Ovary (tissue), 10 donors: ENCODE results near the gene SPAG9. TPM values are rescaled to one million over a fixed set of nuclear protein-coding genes. Genes with fewer than 3 reads are reported as not detected.

ENCODE experiments used
- DNase-seq, 5 donors: peaks; one replicate each; pipeline ENCODE4 v3.0.0-alpha.2; 2019 to 2020
- H3K27ac ChIP-seq, 2 donors: fragments of 200-600 bp; one replicate each; pipeline versions ENCODE4 v1.5.1 to v1.8.0; 2019 to 2022
- H3K27me3 ChIP-seq: fragments of 200-600 bp; one replicate; pipeline ENCODE4 v1.8.0; 2022
- H3K36me3 ChIP-seq: fragments of 200-600 bp; sonication (generic); one replicate; pipeline ENCODE4 v1.5.1; 2019
- H3K4me1 ChIP-seq: one replicate; pipeline ENCODE4 v1.8.1; 2013; ENCODE audit warnings: mild to moderate bottlenecking, moderate library complexity; ENCODE audit not compliant: insufficient read depth
- H3K4me3 ChIP-seq: fragments of 200-600 bp; sonication (generic); one replicate; pipeline ENCODE4 v1.5.1; 2017
- H3K9me3 ChIP-seq, 2 donors: fragments of 200-600 bp in 1 of 2; sonication (generic) in 1 of 2; one replicate each; pipeline versions ENCODE4 v1.5.1 to v1.8.1; 2013 to 2019; ENCODE audit warnings: mild to moderate bottlenecking in 1 of 2, moderate library complexity in 1 of 2
- CTCF ChIP-seq, 3 donors: fragments of 450-650 bp in 2 of 3; fragments of 200-600 bp in 1 of 3; IDR thresholded peaks; one replicate each; pipeline versions ENCODE4 v1.5.1 to v1.8.0; 2016 to 2022; ENCODE audit warnings: antibody characterized with exemption in 3 of 3, mild to moderate bottlenecking in 1 of 3
- EP300 ChIP-seq: sonication (generic); formaldehyde crosslinking; IDR thresholded peaks from one replicate; pipeline ENCODE4 v1.6.1; 2017; ENCODE audit warnings: antibody characterized with exemption
- POLR2A ChIP-seq: fragments of 450-650 bp; IDR thresholded peaks from one replicate; pipeline ENCODE4 v1.6.1; 2017; ENCODE audit warnings: antibody characterized with exemption, mild to moderate bottlenecking, moderate library complexity
- WGBS, 3 donors: extraction: QIAGEN DNeasy Blood & Tissue Kit in 1 of 3; methylation state at CpG; one replicate each; pipeline versions ENCODE4 v1.1.5 to v1.1.7; 2013 to 2017; 5-methylcytosine and 5-hydroxymethylcytosine counted together
- intact Hi-C, 4 donors: fragments of 100-400 bp; cut with DNase I; formaldehyde crosslinking; loops; one replicate each; pipeline versions ENCODE4 v1.11.0 to v1.15.1; 2022 to 2023
- long read RNA-seq, 3 donors: library from polyadenylated mRNA in 2 of 3; unstranded in 2 of 3; transcript quantifications; one replicate each; pipeline ENCODE4 v2.0.0 and lab custom pipeline, GENCODE V29; 2021 to 2026
- polyA plus RNA-seq, 2 donors: library from polyadenylated mRNA; stranded (reverse); fragments of 200-250 nt in 1 of 2; fragments of 350-450 nt in 1 of 2; fragmentation: Illumina TruSeq in 1 of 2; extraction: RNeasy Lipid Tissue Mini Kit (QIAGEN cat#74804) in 1 of 2; gene quantifications; one replicate each; pipeline ENCODE4 v1.2.3, GENCODE V29; 2013 to 2014
- total RNA-seq, 7 donors: library from RNA; depleted of rRNA in 2 of 7; stranded (reverse); fragments of >200 nt in 2 of 7; fragmentation: NEBNext Ultra II Directional in 3 of 7; extraction: Animal tissue kit (Norgen Biotek cat#: 25700) in 3 of 7; gene quantifications; one replicate each; pipeline versions ENCODE4 v1.1.0 to v1.2.4, GENCODE V29; 2016 to 2023
- donor health status: DM: no; HTN: no; CAD: no; lungs with moderate emphysema.
- donor health status: DM: no; HTN: no; CAD: no.
- donor health status: Bipolar disorder and iron deficiency.
- donor health status: DM: yes; HTN: yes; CAD: no.
- donor health status: DM: no; HTN: no; CAD: no.
- donor health status: DM: yes; HTN: yes; CAD: no.

Gene SPAG9
- total RNA-seq (100 to 1,000 TPM in 2 of 7 donors, 10 to 100 TPM in 5; 63.4 to 103 (median 89.5) TPM), polyA plus RNA-seq (10 to 100 TPM; 28.8 to 69.6 TPM)
- long read RNA-seq, donor 1, partial matches to known transcripts: 14 of 25 reads
- long read RNA-seq, donor 1, other reads (novel, unspliced or antisense): 11 of 25 reads
- long read RNA-seq, donor 2, full-length matches to known transcripts: 4 of 4 reads
- long read RNA-seq, donor 2, partial matches to known transcripts: 0 of 4 reads
- long read RNA-seq, donor 2, other reads (novel, unspliced or antisense): 0 of 4 reads
- long read RNA-seq, donor 3, full-length matches to known transcripts: 4 of 51 reads
- long read RNA-seq, donor 3, partial matches to known transcripts: 30 of 51 reads
- long read RNA-seq, donor 3, other reads (novel, unspliced or antisense): 17 of 51 reads

- intact Hi-C loops: loop anchor here in 1 of 4 donors (10.0 kb wide), 1 partner anchor 276 kb away; no protein-coding TSS in a partner anchor
- peak; percentile 94 to 97 (median 96) for DNase-seq
- 0 to 1% (median 0%) methylated on average over 31 to 68 of the region's 68 CpGs for WGBS, 3 donors
- peak within 1 kb of the TSS; percentile 99 for H3K27ac ChIP-seq
- peaks cover 13% of the 10 kb centered on the region for H3K4me1 ChIP-seq
- no peaks in the 10 kb centered on the region for H3K9me3 ChIP-seq
- peak within 1 kb of the TSS; percentile 89 for H3K4me3 ChIP-seq
- no peaks in the 10 kb centered on the region for H3K36me3 ChIP-seq
- H3K27me3 ChIP-seq: no peaks in the 10 kb centered on the region
- peak; percentile 87 for TF ChIP-seq POLR2A
- no peak for TF ChIP-seq CTCF (IDR thresholded peaks at IDR 0.05)
- TF ChIP-seq EP300: peak; percentile 44
Measured at GRCh38 chr17:51120739-51121619, at the start of gene SPAG9. Gene SPAG9, minus strand, starts transcription at chr17:51120868. Its CDS starts 212 bp downstream, at chr17:51120656.

- Histone ChIP-seq H3K9me3 (no peaks in the 10 kb centered on the region), H3K36me3 (no peaks in the 10 kb centered on the region), H3K27ac (no peak overlapping the region), H3K4me1 (peaks cover 7% of the 10 kb centered on the region), H3K27me3 (no peaks in the 10 kb centered on the region), H3K4me3 (no peak overlapping the region)
- TF ChIP-seq EP300: no peak
- no peak for TF ChIP-seq POLR2A
- no peak for TF ChIP-seq CTCF (IDR thresholded peaks at IDR 0.05)
- no peak for DNase-seq
- WGBS, 3 donors: 71 to 88% (median 85%) methylated on average over 1 of the region's 1 CpG
- intact Hi-C loops: no loop called here
Measured at GRCh38 chr17:51169340-51169739, 48.7 kb upstream of the SPAG9 start.

GRCh38 chr17:51166987-51167931 is 46.6 kb upstream of the SPAG9 start:
- WGBS, 3 donors: 12 to 15% (median 12%) methylated on average over 41 to 42 of the region's 42 CpGs
- Histone ChIP-seq H3K4me3 (peak overlapping the region; percentile 73), H3K9me3 (no peaks in the 10 kb centered on the region), H3K36me3 (no peaks in the 10 kb centered on the region), H3K27ac (peak overlapping the region; percentile 58 to 94), H3K4me1 (peaks cover 6% of the 10 kb centered on the region), H3K27me3 (no peaks in the 10 kb centered on the region)
- TF ChIP-seq CTCF (IDR thresholded peaks at IDR 0.05): peak; percentile 29 to 46 (median 42)
- TF ChIP-seq EP300: no peak
- no peak for TF ChIP-seq POLR2A
- DNase-seq: peak; percentile 50 to 76 (median 64)
- intact Hi-C loops: no loop called here
